MCF 10A (cell line): ENCODE data around the gene HTR6. TPM values are rescaled to one million over a fixed set of nuclear protein-coding genes. Genes with fewer than 3 reads are reported as not detected.

Experiments used
- Bru-seq: library from RNA; stranded (reverse); fragments of 400-500 nt; gene quantifications from one replicate; lab custom pipeline; 2021; lab: Mats Ljungman, UMichigan
- BruChase-seq, 2 experiments: library from RNA; stranded (reverse); fragments of 400-500 nt; gene quantifications; one replicate each; lab custom pipeline; 2021; lab: Mats Ljungman, UMichigan
- BruUV-seq: library from RNA; stranded (reverse); fragments of 400-500 nt; replicated peaks from 2 replicates; lab custom pipeline; 2021; lab: Mats Ljungman, UMichigan
- CTCF ChIA-PET: fragments of 300-600 bp; sonication (Branson Sonifier 250); formaldehyde crosslinking; extraction: SDS; loops from one replicate; lab custom pipeline; 2021; ENCODE audit warnings: antibody characterized with exemption, inconsistent platforms; lab: Yijun Ruan, JAX
- POLR2A ChIA-PET: fragments of 300-600, 350-650 bp; sonication (Branson Sonifier 250); formaldehyde crosslinking; extraction: SDS; loops from one replicate; lab custom pipeline; 2020; ENCODE audit warnings: antibody characterized with exemption, inconsistent platforms; lab: Yijun Ruan, JAX
- DNase-seq: peaks from one replicate; pipeline ENCODE4 v3.0.0-alpha.2; 2018; ENCODE audit not compliant: unreplicated experiment
- H3K27ac Mint-ChIP-seq: one replicate; pipeline ENCODE4 v1.8.0; 2022; ENCODE audit warnings: mild to moderate bottlenecking, low read depth, mixed read lengths; ENCODE audit not compliant: unreplicated experiment
- H3K27me3 Mint-ChIP-seq: one replicate; pipeline ENCODE4 v1.8.0; 2022; ENCODE audit warnings: mixed read lengths; ENCODE audit not compliant: insufficient read depth, unreplicated experiment
- H3K36me3 Mint-ChIP-seq: one replicate; pipeline ENCODE4 v1.8.0; 2022; ENCODE audit warnings: mild to moderate bottlenecking, moderate library complexity, mixed read lengths; ENCODE audit not compliant: insufficient read depth, unreplicated experiment
- H3K4me1 Mint-ChIP-seq: one replicate; pipeline ENCODE4 v1.8.0; 2022; ENCODE audit warnings: mixed read lengths; ENCODE audit not compliant: insufficient read depth, unreplicated experiment
- H3K4me3 Mint-ChIP-seq: one replicate; pipeline ENCODE4 v1.8.0; 2022; ENCODE audit warnings: mild to moderate bottlenecking, moderate library complexity, mixed read lengths; ENCODE audit not compliant: unreplicated experiment
- H3K9me3 Mint-ChIP-seq: one replicate; pipeline ENCODE4 v1.8.0; 2022; ENCODE audit warnings: mixed read lengths; ENCODE audit not compliant: unreplicated experiment
- intact Hi-C: fragments of 100-400 bp; cut with micrococcal nuclease; formaldehyde crosslinking; loops from 2 replicates; pipeline ENCODE4 v1.14.1; 2022
- long read RNA-seq: library from polyadenylated mRNA; stranded (forward); transcript quantifications from one replicate; pipeline ENCODE4 v2.0.0, GENCODE V29; 2022
- total RNA-seq: library from RNA; stranded (reverse); gene quantifications from 2 replicates; pipeline ENCODE4 v1.2.3, GENCODE V29; 2022
- TF ChIP-seq, protein P1 (sequence below): fragments of 200-600 bp; IDR thresholded peaks from one replicate; pipeline ENCODE4 v1.8.0; 2022; ENCODE audit warnings: antibody characterized with exemption, mild to moderate bottlenecking; ENCODE audit not compliant: unreplicated experiment

HTR6 gene
- not detected in 2 replicates for total RNA-seq
- Bru-seq, nascent RNA: percentile 7 among the genes with signal in this experiment
- BruChase-seq, experiment 1, labeled RNA remaining after a 6-hour chase: percentile 19 among the genes with signal in this experiment
- BruChase-seq, experiment 2, labeled RNA remaining after a 2-hour chase: percentile 16 among the genes with signal in this experiment
- long read RNA-seq: 0 reads

DNA sequence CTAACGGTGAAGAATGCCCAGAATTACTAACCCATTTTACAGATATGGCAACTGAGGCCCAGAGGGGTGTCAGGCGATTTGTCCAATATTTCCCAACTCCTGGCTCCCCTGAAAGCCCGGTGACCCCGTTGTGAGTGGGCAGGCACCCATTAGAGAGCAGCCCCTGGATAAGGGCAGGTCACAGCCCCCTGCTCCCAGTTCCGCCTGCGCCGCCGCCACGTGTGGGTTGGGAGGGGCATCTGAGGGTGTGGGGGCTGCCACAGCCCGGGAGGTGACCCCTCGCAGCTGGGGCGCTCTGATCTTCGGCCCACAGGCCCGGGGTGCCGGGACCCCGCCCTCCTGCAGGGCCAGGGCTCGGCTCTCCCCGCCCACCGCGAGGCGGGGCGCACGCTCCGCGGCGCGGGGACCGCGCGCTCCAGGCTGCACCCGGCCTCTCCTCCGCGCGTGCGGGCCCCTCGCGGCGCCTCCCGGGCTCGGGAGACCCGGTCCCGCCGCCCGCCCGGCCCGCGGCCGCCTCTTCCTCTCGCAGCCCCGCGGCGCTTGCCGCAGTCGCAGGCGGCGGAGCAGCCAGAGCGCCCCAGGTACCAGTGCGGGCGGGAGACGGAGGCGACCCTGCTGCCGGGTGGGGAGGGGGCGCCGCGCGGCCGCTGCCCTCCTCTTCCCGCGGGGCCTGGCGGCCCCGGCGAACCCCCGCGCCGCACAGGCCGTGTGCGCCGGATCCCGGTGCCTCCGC, at the start of gene HTR6:
HTR6 (plus strand) TSS at position 423 of the 733 bp plus-strand sequence. CDS start 879 bp downstream, outside the sequence.
- Mint-ChIP-seq H3K4me1 (peaks cover 3% of the 10 kb centered on the region), H3K36me3 (no peaks in the 10 kb centered on the region), H3K9me3 (no peaks in the 10 kb centered on the region), H3K4me3 (peak within 1 kb of the TSS; percentile 52), H3K27me3 (peaks cover 40% of the 10 kb centered on the region), H3K27ac (no peak within 1 kb of the TSS)
- TF ChIP-seq, protein P1, sequence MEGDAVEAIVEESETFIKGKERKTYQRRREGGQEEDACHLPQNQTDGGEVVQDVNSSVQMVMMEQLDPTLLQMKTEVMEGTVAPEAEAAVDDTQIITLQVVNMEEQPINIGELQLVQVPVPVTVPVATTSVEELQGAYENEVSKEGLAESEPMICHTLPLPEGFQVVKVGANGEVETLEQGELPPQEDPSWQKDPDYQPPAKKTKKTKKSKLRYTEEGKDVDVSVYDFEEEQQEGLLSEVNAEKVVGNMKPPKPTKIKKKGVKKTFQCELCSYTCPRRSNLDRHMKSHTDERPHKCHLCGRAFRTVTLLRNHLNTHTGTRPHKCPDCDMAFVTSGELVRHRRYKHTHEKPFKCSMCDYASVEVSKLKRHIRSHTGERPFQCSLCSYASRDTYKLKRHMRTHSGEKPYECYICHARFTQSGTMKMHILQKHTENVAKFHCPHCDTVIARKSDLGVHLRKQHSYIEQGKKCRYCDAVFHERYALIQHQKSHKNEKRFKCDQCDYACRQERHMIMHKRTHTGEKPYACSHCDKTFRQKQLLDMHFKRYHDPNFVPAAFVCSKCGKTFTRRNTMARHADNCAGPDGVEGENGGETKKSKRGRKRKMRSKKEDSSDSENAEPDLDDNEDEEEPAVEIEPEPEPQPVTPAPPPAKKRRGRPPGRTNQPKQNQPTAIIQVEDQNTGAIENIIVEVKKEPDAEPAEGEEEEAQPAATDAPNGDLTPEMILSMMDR: no peak
- CTCF ChIA-PET: interaction anchor here (0.5 to 5.6 kb wide), 2 partner anchors 16 to 40 kb away, joined by 3 to 103 read pairs; no protein-coding TSS in a partner anchor
- intact Hi-C loops: loop anchor here (5.0 kb wide), 1 partner anchor 148 kb away; no protein-coding TSS in a partner anchor
- POLR2A ChIA-PET: interaction anchor here (1.1 kb wide), 1 partner anchor 40 kb away, joined by 3 read pairs; no protein-coding TSS in a partner anchor
- DNase-seq: no peak
- no TSS peak for BruUV-seq

DNA sequence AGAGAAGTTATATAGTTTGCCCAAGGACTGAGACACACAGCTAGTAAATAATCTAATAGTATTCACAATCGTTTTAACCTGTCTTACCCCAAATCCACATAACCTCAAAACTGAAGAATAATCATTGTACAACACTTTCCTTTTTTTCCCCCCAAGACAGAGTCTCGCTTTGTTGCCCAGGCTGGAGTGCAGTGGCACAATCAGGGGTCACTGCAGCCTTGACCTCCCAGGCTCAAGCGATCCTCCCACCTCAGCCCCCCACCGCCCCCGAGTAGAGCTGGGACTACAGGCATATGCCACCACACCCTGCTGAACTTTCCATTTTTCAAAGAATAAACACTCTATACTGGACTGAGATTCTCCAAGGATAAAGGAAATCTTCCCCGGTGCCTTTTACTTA, 49.2 kb upstream of the HTR6 start:
- ChIA-PET CTCF (interaction anchor here (0.6 kb wide), 1 partner anchor 1238 kb away, joined by 3 read pairs; no protein-coding TSS in a partner anchor), POLR2A (interaction anchor here (0.7 to 1.8 kb wide), 3 partner anchors 9 to 17 kb away, joined by 4 to 6 read pairs (median 5); no protein-coding TSS in a partner anchor)
- no peaks in the 10 kb centered on the region for H3K9me3 Mint-ChIP-seq
- H3K36me3 Mint-ChIP-seq: peaks cover 35% of the 10 kb centered on the region
- no peaks in the 10 kb centered on the region for H3K27me3 Mint-ChIP-seq
- no peak overlapping the region for H3K4me3 Mint-ChIP-seq
- TF ChIP-seq, protein P1: no peak
- H3K27ac Mint-ChIP-seq: peak overlapping the region; percentile 65
- intact Hi-C loops: no loop called here
- no peak for DNase-seq
- no TSS peak for BruUV-seq
- peaks cover 43% of the 10 kb centered on the region for H3K4me1 Mint-ChIP-seq

DNA sequence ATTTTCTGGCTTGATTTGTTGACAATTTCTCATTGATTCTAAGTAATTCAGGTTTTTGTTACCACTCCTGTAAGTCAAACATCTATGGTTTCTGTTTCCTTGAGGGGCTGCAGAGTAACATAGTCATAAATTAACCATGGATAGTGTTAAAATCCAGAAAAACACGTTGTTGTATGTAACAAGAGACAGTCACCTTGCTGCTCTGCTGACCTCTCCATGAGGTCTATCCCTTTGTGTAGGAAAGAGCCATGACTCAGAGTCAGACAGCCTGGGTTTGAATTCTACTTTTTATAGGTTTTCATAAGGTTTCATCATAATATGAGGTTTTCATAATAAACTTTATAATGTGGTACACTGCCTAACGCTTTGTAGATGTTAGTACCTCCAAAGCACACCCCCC, 48.2 kb upstream of the HTR6 start:
- peak; percentile 42 for DNase-seq
- Mint-ChIP-seq H3K27ac (peak overlapping the region; percentile 75), H3K36me3 (peaks cover 35% of the 10 kb centered on the region), H3K4me3 (no peak overlapping the region), H3K4me1 (peaks cover 53% of the 10 kb centered on the region), H3K9me3 (no peaks in the 10 kb centered on the region), H3K27me3 (no peaks in the 10 kb centered on the region)
- ChIA-PET CTCF (interaction anchor here (1.1 kb wide), 1 partner anchor 38 kb away, joined by 3 read pairs; no protein-coding TSS in a partner anchor), POLR2A (interaction anchor here (1.6 to 3.3 kb wide), 4 partner anchors 10 to 27 kb away, joined by 4 to 18 read pairs (median 8); a partner anchor contains a TSS)
- intact Hi-C loops: no loop called here
- BruUV-seq: no TSS peak
- TF ChIP-seq, protein P1: no peak
